CD1c-positive myeloid dendritic cell (primary cell): Measurements from ENCODE around the gene TNNI2.
"Not testable (repeated sequence)": the region's sequence is repeated elsewhere in the genome, so short reads cannot be mapped to it uniquely, and the experiment has no call there.

Source experiments
- DNase-seq: peaks from one replicate; pipeline ENCODE4 v3.0.0-alpha.2; 2016; ENCODE audit errors: extremely low spot score

Gene TNNI2

DNA sequence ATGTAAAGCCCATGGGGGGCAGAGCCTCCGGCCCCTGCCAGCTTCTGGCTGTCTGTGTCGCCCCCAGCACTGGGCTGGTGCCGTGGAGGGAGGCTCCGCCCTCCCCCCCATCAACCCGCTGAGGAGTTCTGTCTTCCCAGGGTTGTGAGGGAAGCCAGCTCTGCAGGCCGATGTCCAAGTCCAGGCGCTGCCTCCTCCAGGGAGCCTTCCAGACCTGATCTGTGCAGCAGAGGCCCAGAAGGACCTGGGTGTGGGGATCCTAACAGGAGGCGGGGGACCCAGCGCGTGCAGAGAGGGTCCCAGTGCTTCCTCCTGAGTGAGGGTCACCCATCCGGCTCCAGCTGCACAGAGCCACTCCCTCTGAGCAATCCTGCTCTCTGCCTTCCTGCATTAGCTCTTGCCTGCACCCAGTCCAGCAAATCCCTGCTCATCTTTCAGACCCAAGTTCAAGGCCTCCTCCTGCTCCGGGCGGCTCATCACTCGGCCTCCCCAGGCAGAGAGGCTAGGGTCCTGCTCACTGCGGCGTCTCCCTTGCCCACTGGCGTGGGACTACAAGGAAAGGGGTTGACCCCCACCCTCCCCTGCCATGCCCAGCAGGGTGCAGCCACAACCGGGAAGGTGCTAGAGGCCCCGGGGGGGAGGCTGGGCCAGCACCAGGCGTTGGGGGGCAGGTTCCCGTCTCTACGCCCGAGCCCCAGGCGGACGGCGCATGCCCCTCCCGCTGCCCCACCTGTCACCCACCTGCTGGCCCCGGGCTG lies 36.5 kb downstream of the TNNI2 start:
- no peak for DNase-seq

DNA sequence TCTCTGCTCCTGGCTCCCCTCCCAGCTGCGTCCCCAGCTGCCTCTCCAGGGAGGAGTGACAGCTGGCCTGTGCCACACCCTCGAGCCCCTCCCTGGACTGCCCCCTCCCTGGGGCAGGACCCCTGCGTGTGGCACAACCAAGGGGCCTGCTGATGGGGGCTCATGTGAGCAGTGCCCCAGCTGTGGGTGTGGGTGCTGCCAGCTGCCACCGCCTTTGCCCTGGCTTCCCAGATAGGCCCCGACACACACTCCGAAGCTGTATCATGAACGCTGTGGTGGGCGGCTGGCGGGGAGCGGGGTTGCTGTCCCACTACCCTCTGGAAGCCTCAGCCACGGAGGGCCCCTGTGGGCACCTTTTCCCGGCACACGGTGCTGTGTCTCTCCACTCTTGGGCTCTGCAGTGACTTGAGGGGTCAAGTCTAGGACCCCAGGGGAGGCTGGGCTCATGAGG lies 37.1 kb downstream of the TNNI2 start:
- not testable (repeated sequence) for DNase-seq

DNA sequence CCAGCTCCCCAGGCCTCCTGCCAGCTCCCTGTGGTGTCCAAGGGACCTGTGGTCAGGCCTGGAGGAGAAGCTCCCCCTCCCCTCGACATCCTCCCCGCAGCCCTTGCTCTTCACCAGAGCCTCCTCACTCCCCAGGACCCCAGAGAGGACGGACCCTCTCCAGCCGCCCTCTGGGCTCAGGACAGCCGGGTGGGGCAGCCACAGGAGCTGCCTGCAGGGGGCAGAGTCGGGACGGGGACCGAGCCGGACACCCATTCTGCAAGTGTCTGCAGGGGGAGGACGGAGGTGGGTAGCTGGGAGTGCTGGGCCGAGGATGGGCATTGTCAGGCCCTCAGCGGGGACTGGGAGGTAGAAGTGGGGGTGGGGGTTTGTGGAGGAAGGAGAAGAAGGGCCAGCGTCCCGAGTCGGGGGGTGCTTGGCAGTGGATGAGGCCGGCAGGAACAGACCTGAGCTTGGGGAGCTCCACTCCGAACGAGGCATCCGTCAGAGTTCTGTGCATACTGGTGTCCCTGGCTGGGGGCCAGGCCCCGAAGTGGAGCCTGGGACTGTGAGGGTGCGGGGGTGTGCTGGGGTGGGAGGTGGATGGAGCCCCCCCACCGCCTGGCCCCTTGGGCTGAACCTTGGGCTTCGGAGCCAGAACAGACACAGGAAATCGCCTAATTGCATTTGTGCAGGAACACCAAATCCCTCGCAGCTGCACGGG lies 37.7 kb downstream of the TNNI2 start:
- DNase-seq: no peak

DNA sequence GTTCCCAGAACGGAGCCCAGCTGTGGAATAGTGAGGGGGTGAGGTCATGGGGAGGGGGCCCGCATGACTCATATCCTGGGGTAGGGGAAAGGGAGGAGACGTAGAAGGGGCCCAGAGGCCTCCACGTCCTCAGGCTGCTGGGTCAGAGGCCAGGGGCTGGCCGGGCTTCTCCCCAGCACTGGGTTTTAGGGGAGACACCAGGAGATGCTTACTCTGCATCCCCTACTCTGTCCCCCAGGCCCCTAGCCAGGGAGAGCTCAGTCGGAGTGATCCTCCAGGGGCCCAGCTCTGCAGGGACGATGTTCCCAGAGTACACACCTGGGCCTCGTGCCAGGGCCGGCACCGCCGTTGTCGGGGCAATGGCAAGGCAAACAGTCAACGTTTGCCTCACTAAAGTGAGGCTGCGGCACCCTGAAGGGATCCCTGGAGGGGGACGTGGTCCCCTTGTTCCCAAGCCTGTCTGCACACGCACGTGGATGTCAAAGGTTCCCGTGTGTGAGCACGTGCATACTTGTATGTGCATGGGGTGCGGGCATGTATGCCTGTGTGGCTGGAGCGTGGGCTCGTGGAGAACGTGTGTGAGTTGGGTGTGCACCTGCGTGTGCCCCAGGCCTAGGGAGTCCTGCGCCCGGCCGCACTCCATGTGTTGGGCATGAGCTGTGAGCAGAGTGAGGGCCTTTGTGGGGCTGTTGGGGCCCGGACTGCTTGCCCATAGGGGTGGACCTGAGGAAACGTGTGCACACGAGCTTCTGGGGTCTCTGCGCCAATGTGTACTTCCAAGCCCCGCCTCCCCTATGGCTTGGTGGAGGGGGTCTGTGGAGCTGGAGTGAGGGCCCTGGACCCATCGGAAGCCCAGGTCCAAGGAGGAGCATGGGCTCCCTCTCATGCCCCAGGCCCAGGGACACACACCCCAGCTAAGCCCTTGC lies 38.7 kb downstream of the TNNI2 start:
- no peak for DNase-seq

DNA sequence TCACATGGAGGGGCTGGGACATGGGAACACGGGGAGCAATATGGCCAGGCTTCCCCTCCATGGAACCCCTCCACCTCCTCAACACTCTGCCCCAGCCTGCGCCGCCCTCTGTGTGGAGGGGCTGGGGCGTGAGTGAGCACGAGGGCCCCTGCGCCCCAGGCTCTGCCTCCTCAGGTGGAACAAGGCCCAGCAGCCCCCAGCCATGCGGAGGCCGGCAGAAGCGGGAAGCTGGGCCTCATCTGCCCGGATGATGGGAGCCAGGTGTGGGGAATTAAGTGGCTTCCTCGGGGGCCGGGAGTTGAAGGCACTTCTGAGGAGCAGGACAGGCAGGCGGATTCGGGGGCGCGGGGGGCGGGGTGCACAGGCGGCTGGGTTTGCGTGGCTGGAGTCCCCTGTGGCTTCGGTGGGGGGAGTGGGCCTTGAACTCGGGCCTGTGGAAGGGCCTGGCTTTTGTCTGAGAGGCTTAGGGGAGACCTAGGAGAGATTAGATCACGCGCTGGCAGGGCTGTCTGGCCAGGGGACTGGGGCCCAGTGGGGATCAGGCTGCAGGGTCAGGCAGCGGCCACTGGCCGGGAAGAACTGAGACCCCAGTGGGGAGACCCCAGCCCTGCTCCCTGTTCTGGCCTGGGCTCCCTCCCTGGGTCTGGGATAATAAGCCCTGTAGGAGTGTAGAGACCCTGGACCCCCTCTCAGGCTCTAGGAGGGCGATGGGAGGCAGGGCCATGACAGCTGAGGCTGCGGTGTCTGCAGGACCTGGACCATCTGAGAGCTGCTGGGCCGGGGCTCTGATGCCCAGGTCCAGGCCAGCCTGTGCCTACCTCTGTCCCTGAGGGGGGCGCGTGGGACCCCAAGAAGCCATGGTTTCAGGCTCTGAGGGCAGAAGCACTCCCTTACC lies 39.6 kb downstream of the TNNI2 start:
- DNase-seq: no peak

DNA sequence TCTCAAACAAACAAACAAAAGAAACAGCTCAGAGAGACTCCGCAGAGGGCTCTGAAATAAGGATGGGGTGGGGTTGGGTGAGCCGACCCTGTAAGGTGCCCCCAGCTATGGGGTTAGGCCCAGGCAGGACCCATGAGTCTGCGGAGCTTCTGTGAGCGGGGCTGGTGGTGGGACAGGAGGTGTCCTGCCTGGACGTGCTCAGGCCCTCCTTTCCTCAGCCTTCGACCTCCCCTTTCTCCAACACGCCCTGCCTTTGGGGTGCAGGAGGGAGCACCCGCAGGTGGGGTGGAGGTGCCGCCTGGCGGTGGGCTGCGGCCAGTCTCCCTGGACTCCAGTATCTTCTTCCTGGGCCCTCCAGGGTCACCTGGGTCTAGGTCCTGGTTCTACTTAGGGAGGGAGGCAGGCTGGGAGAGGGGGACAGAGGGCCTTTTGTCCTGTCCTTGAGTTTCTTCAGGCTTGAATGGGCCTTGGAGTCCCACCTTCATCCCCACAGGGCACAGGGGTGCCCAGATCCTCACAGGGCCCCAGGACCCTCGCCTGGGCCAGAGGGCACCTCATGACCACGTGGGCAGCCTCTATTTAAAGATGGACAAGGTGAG lies 40.7 kb downstream of the TNNI2 start:
- no peak for DNase-seq

DNA sequence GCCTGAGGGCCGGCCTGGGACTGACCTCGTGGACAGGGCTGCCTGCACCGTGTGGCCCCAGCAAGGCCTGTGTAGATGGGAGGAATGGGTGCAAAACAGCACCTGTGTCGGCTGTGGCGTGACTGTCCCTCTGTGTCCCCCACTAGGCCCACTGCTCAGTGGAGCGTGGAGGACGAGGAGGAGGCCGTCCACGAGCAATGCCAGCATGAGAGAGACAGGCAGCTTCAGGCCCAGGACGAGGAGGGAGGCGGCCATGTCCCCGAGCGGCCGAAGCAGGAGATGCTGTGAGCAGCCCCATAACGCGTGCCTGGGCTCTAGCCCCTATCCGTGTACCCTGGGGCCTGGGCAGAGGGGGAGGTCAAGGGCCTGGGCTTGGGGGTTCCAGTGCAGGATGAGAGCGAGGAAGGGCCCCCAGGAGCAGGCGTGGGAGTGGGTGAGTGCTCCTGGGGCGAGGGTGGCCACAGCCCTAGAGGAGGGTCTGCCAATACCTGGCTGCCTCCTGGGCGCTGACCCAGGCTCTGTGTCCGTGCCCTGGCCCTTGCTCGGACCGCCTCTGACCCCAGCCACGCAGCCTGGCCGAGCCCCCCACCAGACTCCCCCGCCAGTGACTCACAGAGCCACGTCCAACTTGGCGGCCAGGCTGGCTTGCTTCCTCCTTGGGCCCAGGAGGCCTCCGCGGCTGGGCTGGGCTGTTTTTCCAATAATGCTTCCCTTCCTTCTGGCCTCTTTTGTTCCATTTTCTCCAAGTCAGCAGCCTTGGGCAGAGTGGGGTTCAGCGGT lies 41.4 kb downstream of the TNNI2 start:
- DNase-seq: peak; percentile 35

DNA sequence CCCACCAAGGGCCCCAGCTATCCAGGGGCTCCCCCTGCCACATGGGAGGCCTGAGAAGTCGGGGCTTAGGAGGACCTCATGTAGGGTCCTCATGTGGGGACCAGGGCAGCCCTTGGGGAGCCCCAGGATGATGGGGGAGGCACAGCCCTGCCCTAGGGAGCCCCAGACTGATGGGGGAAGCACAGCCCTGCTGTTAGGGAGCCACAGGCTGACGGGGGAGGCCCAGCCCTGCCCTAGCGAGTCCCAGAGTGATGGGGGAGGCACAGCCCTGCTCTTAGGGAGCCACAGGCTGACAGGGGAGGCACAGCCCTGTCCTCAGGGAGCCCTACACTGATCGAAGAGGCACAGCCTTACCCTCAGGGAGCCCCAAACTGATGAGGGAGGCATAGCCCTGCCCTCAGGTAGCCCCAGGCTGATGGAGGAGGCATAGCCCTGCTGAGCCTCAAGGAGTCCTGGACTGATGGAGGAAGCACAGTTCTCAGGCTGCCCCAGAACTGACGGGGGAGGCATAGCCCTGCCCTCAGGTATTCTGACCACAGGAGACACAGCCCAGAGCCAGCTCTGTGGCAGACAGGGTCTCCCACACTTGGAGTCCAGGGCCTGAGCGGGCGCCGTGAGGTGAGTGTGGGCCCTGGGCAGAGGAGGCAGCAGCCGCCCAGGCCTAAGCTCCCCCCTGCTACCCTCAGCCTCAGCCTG lies 42.1 kb downstream of the TNNI2 start:
- no peak for DNase-seq

DNA sequence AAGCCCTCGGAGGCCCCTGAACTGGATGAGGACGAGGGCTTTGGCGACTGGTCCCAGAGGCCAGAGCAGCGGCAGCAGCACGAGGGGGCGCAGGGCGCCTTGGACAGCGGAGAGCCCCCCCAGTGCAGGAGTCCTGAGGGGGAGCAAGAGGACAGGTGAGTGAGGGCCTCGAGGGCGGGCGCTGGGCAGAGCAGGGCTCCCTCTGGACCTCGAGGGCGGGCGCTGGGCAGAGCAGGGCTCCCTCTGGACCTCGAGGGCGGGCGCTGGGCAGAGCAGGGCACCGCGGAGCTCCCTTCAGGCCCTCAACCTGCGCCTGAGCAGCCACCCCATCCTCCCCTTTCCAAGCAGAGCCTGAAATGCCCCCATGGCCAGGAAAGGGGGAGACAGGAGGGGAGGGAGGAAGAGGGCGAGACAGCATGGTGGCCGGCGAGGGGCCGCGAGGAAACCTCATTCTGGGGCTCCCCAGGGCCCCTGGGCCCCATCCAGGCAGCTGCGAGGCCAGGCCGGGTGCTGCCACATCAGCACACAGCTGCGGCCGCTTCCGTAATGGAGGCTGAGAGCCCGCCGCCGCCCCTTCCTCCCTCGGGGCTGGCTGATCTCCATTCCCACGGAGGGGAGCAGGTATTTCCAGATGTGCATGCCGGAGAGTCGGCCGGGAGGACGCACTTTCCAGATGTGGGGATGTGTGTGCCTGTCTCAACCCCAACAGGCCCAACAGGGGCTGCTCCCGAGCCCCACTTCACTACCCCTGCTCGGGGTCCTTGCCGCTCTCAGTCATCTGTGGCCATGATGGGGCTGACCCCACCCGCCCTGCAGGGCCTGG lies 42.9 kb downstream of the TNNI2 start:
- no peak for DNase-seq

DNA sequence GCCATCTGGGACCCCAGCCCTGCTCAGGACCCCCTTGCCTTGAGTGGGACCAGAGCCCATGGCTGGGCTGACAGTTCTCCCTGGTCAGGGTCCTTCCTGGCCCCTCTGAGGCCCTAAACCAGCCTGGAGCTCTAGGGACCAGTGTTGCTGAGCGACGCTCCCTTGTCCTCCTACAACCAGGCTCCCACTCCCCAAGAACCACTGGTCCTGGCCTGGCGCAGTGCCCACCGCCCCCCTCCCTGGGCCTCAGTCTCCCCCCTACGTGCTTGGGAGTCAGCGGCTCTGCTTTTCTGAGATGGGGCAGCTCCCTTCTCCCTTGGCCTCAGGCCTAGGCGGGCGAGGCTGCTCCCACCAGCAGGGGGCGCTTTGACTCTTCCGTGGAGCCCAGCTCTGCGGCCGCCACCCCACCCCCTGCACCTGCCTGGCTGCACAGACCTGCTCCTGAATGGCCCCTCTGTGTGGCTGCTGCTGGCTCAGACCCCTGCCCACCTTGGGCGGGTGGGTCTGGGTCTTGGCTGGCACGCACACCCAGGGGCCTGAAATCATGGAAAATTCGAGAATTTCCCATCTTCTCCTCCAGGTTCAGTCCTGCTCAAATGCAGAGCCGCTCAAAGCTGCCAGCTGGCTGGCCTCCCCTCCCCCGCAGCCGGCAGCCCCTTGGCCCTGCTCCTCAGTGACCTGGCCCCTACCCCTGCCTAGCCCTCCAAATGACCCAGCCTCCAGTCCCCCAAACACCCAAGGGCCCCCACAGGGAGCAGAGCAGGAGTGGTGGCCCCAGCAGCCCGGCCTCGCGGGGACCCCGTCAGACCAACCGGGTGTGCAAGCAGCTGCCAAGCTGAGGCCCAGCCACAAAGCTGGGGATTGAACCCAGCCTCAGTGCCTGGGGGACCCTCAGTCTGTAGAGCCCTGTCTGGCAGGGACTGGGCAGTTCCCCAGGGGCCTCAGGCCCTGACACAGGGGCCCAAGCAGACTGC lies 43.8 kb downstream of the TNNI2 start:
- peak; percentile 76 for DNase-seq

DNA sequence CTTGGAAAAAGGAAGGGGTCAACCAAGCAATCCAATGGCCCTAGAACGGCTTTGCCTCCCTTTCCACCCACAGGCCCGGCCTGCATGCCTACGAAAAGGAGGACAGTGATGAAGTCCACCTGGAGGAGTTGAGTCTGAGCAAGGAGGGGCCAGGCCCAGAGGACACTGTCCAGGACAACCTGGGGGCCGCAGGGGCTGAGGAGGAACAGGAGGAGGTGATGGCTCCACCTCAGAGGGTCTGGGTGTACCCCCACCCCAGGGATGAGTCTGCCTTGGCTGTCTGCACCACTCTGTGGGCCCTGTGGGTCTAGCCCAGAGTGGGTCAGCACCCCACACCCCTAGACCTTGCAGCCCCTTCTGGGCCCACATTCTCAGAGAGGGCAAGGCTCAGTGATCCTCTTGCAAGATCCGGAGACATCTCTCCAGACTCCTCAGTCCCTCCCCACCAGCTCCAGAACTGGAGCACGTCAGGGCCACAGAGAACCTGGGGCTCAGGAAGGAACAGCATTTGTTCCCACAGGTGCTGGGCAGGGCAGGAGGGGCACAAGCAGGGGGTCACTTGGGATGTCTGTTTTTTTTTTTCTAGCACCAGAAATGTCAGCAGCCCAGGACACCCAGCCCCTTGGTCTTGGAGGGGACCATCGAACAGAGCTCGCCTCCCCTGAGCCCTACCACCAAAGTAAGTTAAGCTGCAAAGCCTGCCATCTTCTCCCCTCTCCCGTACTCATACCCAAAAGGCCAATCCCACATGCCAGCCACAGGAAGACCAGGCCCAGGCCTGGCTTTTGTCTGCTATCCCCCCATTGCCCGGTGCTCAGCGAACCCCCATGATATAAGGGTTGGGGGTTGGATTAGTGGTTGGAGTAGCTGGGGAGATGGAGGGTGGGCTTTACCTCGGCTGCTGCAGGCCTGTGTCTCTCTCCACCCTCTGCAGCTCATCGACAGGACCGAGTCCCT lies 44.8 kb downstream of the TNNI2 start:
- DNase-seq: no peak

DNA sequence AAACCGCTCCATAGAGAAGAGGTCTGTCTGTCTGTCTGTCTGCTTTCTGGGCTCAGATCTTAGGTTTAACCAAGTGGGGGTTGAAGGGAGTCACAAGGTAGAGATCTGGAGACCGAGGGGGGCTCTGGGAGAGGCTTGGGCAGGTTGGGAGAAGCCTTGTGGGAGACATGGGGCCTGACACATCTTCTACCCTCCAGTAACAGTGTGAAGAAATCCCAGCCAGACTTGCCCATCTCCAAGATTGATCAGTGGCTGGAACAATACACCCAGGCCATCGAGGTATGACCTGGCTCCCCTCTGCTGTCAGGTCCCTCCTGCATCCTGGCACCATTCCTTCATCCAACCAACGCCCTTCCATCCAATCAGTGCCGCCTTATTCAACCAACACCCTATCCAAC lies 45.5 kb downstream of the TNNI2 start:
- no peak for DNase-seq

DNA sequence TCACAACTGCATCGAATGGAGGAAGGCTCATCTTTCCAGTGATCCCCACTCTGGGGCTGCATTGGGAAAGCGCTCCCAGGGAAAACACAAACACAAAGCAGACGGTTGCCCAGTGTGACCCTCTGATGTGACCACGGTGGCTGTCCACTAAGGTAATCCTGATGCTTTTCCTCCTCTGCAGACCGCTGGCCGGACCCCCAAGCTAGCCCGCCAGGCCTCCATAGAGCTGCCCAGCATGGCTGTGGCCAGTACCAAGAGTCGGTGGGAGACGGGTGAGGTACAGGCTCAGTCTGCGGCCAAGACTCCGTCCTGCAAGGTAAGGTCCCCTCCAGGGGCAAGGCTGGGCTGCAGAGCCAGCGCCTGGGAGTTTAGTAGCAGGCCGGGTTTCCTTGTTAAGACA lies 47.8 kb downstream of the TNNI2 start:
- not testable (repeated sequence) for DNase-seq

DNA sequence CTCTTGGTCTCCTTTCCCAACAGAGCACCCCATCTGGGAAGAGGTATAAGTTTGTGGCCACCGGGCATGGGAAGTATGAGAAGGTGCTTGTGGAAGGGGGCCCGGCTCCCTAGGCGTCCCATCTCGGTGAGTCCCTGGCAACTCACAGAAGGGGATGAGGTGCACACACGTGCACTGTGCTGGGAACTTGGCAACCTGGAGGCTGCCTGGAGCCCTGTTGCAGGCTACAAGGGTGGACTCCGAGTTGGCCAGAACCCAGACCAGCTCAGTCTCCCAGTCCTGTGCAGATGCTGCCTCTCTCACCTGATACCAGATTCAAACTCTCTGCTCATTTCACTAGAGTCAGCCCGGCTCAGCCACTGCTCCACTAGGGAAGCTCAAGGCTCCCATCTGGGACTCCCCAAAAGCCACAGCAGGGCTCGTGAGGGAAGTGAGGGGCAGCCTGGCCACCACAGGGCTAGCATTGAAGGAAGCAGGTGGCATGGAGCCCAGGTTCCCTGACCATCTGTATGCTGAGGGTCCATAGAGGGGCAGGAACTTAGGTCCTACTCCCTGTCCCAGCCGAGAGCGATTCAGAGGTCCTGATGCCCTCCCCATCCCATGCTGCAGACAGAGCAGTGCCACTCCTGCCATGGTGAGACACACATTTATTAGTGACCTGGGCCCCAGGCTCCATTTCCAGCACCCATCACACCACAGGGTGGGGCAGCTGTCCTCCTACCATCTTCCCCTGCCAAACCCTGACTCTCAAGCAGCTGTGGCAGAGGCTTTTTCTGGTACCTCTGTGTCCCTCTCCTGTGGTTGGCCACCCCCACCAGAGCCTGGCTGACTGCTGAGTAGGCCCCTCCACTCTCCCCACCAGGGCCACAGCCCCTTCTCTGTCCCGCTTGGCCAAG lies 48.9 kb downstream of the TNNI2 start:
- no peak for DNase-seq

DNA sequence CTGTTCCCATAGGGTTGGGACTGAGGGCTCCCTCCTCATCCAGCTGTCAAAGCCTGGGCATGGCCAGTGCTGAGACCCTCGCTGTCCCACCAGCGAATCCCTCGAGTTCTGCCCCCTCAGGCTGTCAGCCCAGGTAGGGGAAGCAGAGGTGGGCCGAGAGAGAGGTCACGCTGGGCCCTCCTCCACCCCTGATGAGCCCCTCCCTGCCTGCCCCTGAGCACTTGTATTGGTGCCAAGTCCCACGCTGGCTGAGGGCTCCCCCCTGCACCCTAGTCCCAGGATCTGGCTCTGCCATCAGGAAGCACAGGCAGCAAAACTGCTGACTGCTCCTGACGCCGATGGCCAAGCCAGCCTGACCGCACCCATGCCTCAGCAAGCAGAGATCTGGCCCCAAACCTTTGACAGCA lies 49.6 kb downstream of the TNNI2 start:
- DNase-seq: no peak
